Measurements from ENCODE around the gene HOXA5. TPM values are rescaled to one million over a fixed set of nuclear protein-coding genes. Genes with fewer than 3 reads are reported as not detected.

HOXA5 gene
- total RNA-seq, 4 donors from 2014 or later, result 3.6 to 8.2 (median 6.8) TPM

- intact Hi-C loops (cut with DNase I), result no loop called here
- 74 to 75% methylated on average over 5 to 7 of the region's 12 CpGs for WGBS, 2 donors
- no peaks in the 10 kb centered on the region for H3K36me3 ChIP-seq
- no peak overlapping the region for H3K4me3 ChIP-seq
- peaks cover 36 to 100% (median 67%) of the 10 kb centered on the region in 4 donors for H3K27me3 ChIP-seq
- DNase-seq, result no peak
- no peak for TF ChIP-seq CTCF (IDR thresholded peaks at IDR 0.05)
- TF ChIP-seq POLR2A (IDR thresholded peaks at IDR 0.05), result no peak
- H3K27ac ChIP-seq, result no peak overlapping the region
- peaks cover 27 to 42% (median 30%) of the 10 kb centered on the region in 3 donors for H3K4me1 ChIP-seq
- no peaks in the 10 kb centered on the region for H3K9me3 ChIP-seq
These were observed 37.2 kb upstream of the HOXA5 start for GRCh38 chr7:27180431-27181420.

GRCh38 chr7:27179503-27180430 is 36.3 kb upstream of the HOXA5 start:
- 14 to 33% methylated on average over 18 to 23 of the region's 56 CpGs for WGBS, 2 donors
- TF ChIP-seq POLR2A (IDR thresholded peaks at IDR 0.05), result no peak
- peak in 5 of 6 experiments; percentile 59 to 82 (median 71) for TF ChIP-seq CTCF (IDR thresholded peaks at IDR 0.05)
- intact Hi-C loops (cut with DNase I), result no loop called here
- Histone ChIP-seq H3K4me3 (peak overlapping the region in 2 of 4 donors; percentile 2 to 26), H3K27ac (no peak overlapping the region), H3K36me3 (no peaks in the 10 kb centered on the region), H3K9me3 (no peaks in the 10 kb centered on the region), H3K27me3 (peaks cover 32 to 100% (median 68%) of the 10 kb centered on the region in 4 donors), H3K4me1 (peaks cover 18 to 33% (median 22%) of the 10 kb centered on the region in 3 donors)
- no peak for DNase-seq

GRCh38 chr7:27179030-27179429 is 35.5 kb upstream of the HOXA5 start:
- DNase-seq, result no peak

GRCh38 chr7:27178366-27178765 is 34.9 kb upstream of the HOXA5 start:
- H3K4me3 ChIP-seq, result no peak overlapping the region
- 87% methylated on average over 6 of the region's 6 CpGs for WGBS, 2 donors
- intact Hi-C loops (cut with DNase I), result no loop called here

More at GRCh38 chr7:27179030-27179429, 35.5 kb upstream of the HOXA5 start:
- H3K27me3 ChIP-seq, result peaks cover 28 to 100% (median 71%) of the 10 kb centered on the region in 4 donors
- no peaks in the 10 kb centered on the region for H3K36me3 ChIP-seq
- no peak overlapping the region for H3K27ac ChIP-seq
- H3K4me1 ChIP-seq, result peaks cover 18 to 31% (median 20%) of the 10 kb centered on the region in 3 donors
- TF ChIP-seq POLR2A (IDR thresholded peaks at IDR 0.05) (no peak), CTCF (IDR thresholded peaks at IDR 0.05) (no peak)
- WGBS, 2 donors, result 65 to 71% methylated on average over 14 of the region's 14 CpGs
- intact Hi-C loops (cut with DNase I), result no loop called here
- H3K9me3 ChIP-seq, result no peaks in the 10 kb centered on the region
- no peak overlapping the region for H3K4me3 ChIP-seq

More at GRCh38 chr7:27178366-27178765, 34.9 kb upstream of the HOXA5 start:
- DNase-seq, result no peak
- no peak overlapping the region for H3K27ac ChIP-seq
- H3K9me3 ChIP-seq, result no peaks in the 10 kb centered on the region
- TF ChIP-seq POLR2A (IDR thresholded peaks at IDR 0.05), result no peak
- no peak for TF ChIP-seq CTCF (IDR thresholded peaks at IDR 0.05)
- peaks cover 19 to 31% (median 22%) of the 10 kb centered on the region in 3 donors for H3K4me1 ChIP-seq
- H3K27me3 ChIP-seq, result peaks cover 30 to 100% (median 70%) of the 10 kb centered on the region in 4 donors
- H3K36me3 ChIP-seq, result no peaks in the 10 kb centered on the region
